NCI-H748 (cell line): ENCODE results near the gene WIPF1.
"Not testable (repeated sequence)": the region's sequence is repeated elsewhere in the genome, so short reads cannot be mapped to it uniquely, and the experiment has no call there.

Experiments
- DNase-seq: peaks from one replicate; lab custom pipeline; 2025; ENCODE audit not compliant: unreplicated experiment; lab: John Stamatoyannopoulos, UW

Gene WIPF1

DNA sequence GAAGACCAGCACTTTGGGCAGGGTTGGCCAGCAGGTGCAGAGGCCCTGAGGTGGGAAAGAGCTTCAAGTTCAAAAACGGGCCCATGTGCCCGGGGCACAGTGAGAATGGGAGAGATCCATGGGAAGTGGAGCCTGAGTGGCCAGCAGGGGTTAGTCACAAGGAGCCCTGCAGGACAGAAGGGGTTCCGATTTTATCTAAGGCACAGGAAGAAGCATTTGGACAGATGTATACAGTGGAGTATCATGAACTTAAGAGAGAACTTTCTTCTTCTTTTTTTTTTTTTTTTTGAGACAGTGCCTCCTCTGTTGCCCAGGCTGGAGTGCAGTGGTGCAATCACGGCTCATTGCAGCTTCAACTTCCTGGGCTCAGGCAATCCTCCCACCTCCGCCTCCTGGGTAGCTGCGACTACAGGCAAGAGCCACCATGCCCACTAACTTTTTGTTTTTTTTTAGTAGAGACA lies 24.0 kb downstream of the WIPF1 start:
- DNase-seq, result no peak

- DNase-seq, result no peak
Measured at GRCh38 chr2:174572556-174572955, 25.0 kb downstream of the WIPF1 start.

DNA sequence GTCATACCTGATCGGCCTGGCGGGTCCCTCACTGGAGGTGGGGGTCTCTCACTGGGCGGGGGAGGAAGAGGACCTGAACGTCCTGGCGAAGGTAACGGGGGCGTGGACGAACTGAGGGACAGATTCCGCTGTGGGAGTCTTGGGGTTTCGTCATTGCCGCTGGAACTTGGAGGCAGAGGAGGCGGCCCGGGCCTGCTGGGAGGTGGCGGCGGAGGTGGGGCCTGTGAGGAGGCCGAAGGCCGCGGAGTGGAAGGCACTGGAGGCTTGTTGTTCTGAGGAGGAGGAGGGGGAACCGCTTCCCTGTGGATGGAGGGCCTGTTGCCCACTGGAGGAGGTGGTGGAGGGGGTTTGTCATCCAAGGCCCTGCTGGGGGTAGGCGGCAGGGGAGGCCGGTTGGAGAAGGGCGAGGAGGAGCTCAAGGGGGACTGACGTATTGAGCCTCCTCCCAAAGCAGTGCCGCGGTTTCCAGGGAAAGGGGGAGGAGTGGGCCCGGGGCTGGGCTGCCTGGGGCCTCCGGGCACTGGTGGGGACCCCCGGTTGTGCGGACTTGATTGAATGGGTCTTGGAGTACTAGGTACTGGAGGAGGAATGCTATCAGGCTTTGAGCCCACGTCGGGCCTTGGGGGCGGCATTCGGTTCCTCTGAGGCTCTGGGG lies 25.8 kb downstream of the WIPF1 start:
- no peak for DNase-seq

DNA sequence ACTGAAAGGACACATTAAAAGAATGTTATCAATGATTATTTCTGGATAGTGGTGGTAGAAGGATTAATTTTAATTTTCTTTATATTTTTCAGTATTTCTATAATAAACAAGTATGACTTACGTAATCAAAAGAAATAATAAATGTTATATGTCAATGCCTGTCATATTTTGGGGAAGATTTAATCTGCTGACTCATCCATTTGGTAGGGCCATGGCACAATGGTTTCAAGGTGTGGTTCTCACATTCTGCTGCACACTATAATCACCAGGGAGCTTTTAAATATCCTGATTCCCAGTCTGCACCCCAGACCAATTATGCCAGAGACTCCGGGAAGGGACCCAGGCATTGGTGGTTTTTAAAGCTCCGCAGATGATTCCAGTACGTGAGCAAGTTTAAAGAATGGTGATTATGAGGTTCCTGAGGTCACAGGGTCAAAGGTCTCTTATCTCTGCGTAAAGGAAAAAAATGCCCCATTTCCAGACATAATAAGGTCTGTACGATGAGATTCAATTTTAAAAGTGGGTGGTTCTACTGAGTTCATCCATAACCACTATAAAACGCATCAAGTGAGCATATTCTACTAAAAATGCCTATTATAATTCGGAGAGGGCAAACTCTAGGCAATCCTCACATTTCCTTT lies 27.2 kb downstream of the WIPF1 start:
- no peak for DNase-seq

DNA sequence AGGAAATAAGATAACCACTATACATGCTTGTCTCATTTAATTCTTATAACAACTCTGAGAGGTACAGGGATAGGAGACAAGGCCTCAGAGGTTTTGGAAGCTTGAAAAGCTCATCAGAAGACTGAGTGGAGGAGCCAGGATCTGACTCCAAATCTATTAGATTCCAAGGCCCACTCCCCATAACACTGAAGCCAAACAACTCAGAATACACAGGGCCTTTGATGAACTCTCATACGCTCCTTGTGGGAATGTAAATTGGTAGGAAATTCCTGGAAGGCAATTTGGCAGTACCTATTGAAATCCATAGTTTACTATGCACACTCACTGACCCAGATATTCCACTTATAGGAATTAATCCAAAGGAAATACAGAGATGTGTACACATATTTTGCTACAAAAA lies 27.9 kb downstream of the WIPF1 start:
- no peak for DNase-seq

GRCh38 chr2:174568425-174568824 lies 29.2 kb downstream of the WIPF1 start:
- no peak for DNase-seq

- DNase-seq, result no peak
Measured at GRCh38 chr2:174566871-174567270, 30.7 kb downstream of the WIPF1 start.

GRCh38 chr2:174563530-174564282 lies 33.9 kb downstream of the WIPF1 start:
- DNase-seq, result no peak

- no peak for DNase-seq
Measured at GRCh38 chr2:174561972-174562370, 35.6 kb downstream of the WIPF1 start.

DNA sequence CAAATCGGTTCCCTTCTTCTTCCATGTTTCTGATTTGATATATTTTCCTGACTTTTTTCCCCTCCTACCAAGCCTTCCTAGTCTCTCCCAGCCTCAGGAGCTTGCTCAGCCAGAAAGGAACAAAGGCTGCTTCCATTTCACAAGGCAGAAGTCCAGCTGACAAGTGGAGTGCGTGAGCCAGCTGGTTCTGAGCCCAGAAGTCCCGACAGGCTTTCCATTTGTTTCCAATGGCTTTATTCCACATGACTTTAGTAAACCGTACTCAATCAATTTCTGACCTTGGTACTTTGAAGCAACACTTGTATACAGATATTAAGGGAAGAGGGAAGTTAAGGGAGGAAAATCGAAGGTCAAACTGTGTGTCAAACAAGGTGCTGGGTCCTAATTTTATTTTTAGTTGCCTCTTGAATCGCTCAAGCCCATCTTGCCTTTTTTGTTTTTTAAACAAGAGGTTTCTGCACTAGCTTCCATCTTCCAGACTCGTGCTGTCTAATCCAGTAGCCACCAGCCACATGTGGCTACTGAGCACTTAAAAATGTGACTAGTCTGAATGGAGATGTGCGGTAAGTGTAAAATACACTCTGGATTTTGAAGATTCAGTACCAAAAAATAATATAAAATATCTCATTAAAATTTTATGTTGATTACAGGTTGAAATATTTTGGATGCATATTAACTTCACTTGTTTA lies 36.2 kb downstream of the WIPF1 start:
- no peak for DNase-seq

GRCh38 chr2:174560737-174561136 lies 36.9 kb downstream of the WIPF1 start:
- no peak for DNase-seq

DNA sequence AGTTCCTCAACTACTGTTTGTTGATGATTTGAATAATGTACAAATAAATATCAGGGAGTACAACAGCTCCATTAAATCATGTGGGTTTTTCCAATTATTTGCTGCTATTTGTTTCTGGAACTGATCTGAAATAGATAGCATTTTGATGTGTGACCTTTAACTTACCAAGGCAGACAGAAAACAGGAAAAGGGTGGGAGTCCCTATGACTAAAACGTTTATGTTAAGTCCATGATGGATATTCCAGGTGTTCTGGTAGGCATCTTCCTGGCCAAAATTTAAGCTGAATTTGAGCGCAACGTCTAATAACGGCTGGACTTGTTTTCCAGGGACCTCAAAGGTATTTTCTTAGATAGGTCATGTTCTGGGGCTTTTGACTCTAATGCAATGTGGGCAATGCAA lies 41.6 kb downstream of the WIPF1 start:
- DNase-seq, result no peak

DNA sequence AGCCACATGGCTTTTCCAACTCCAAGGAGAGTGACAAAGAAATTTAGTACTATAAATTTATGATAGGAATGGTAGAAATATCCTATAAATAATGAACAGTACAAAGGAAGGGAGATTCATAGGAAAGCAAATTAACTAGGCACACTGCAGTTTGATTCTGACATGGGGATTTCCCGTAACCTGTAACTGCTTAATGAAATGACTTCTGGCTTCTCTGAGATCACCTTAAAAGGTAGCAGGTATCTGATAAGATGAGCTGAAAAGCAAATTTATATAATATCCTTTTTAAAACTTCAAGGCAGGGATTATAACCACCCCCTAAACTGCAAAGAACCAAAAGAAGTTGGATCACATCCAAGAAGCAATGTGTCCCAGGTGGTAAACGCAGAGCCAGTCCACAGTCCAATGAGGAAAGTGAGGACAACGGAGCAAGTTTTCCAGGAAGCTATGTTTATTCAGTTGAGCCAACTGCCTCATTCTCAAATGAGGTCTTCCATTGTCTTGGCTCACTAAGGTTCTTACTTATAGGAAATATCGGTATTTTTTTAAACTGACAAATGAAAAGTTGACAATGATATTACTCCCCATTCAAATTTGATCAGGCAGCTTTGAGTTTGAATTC lies 43.0 kb downstream of the WIPF1 start:
- DNase-seq, result no peak

DNA sequence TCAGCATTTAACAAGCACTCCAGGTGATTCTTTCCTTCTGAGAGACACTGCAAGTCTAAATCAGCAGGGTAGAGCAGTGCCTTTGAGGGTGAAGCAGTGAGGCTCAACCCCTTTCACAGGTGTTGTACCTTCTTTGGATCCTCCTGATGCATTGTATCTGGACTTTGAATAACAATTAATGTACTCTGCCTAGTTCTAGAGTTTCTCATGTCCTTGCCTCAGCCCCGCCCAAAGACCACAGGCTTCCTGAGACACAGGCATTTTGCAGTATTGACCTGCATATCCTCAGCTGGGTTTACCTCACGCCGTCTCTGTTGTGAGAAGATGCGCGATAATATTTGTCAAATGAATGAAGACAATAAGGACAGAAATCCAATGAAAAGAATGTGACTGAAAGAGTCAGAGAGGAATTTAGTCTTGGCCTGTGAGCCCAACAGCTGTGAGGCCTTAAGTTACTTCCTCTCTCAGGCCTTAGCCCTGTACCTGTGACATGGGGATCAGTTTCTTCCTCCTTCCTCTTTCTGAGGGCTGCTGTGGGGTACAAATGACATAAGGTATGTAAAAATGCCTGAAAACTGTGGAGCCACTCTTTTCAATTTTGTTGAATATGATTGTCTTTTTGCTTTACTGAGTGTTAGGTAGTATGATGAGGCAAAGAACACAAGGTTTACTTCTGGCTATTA lies 43.7 kb downstream of the WIPF1 start:
- no peak for DNase-seq

GRCh38 chr2:174552880-174553279 lies 44.7 kb downstream of the WIPF1 start:
- DNase-seq, result no peak

GRCh38 chr2:174551697-174552096 lies 45.9 kb downstream of the WIPF1 start:
- DNase-seq, result no peak

GRCh38 chr2:174548646-174549045 lies 49.0 kb downstream of the WIPF1 start:
- DNase-seq, result not testable (repeated sequence)

DNA sequence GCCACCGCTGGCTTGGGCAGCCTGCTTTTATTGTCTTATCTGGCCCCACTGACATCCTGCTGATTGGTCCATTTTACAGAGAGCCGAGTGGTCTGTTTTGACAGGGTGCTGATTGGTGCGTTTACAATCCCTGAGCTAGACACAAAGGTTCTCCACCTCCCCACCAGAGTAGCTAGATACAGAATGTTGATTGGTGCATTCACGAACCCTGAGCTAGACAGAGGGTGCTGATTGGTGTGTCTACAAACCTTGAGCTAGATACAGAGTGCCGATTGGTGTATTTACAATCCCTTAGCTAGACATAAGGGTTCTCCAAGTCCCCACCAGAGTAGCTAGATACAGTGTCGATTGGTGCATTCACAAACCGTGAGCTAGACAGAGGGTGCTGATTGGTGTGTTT lies 49.6 kb downstream of the WIPF1 start:
- not testable (repeated sequence) for DNase-seq

DNA sequence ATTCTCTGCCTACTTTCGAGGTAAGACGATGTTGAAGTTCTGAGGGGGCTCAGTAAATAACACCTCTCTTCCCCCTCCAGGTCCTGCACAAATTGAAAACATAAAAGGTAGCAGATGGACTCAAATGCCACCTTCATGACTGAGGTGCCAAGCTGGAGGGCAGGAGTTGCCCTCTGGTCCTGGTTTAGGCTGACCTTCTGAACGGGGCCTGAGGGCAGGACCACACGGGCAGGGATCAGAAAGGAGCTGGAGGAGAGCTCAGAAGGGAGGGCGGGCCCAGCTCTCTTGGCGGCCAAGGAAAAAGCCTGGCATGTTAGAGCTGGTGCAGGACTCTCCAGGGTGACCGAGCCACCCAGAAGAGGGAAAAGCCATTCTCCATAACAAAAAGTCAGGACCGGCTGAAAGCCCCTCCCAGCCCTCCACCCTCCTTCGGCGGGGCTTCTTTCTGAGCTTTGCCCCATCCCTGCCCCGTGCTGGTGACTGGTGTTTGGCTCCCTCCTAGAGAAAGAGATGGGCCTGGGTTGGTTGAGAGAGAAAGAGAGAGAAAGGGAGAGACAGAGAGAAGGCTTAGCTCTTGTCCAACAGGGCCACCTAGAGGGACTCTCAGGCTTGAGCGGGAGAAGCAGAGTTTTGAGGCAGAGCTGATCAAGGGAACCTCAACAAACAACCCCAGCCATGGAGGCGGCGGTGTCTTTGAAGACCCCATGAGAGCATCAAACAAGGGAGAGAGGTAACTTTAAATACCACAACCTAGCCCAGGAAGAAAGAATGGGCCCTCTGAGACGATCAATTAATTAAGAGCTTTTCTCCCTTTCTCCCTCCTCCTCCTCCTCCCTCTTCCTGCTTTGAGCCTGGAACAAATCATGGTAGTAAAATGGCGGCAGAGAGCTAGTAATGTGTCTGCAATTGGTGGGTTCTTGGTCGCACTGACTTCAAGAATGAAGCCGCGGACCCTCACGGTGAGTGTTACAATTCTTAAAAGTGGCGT lies 50.8 kb downstream of the WIPF1 start:
- peak; percentile 63 for DNase-seq
